Right renal pelvis (tissue), 4 donors: ENCODE measurements around the gene PDIK1L. TPM values are rescaled to one million over a fixed set of nuclear protein-coding genes. Genes with fewer than 3 reads are reported as not detected.
A peak's percentile ranks its signal among the peaks of the same experiment; 100 is the strongest.

Experiments
- DNase-seq, 4 donors: peaks; one replicate each; pipeline ENCODE4 v3.0.0-alpha.2; 2013; ENCODE audit warnings: low read depth in 4 of 4, low spot score in 3 of 4, missing footprints in 1 of 4
- polyA plus RNA-seq, 4 donors: library from polyadenylated mRNA; unstranded; fragments of 120-200 nt; gene quantifications; one replicate each; pipeline ENCODE4 v1.2.1, GENCODE V29; 2013; ENCODE audit not compliant: insufficient read length in 4 of 4

The PDIK1L gene
- 10 to 100 TPM; 17.9 to 23.1 (median 22.2) TPM for polyA plus RNA-seq

- DNase-seq: peak; percentile 91 to 93 (median 92)
These were observed at the start of gene PDIK1L for GRCh38 chr1:26111530-26112406. PDIK1L (plus strand) TSS chr1:26111824; CDS start chr1:26114309, 2,485 bp downstream.

- DNase-seq: no peak
These were observed 47.1 kb upstream of the PDIK1L start for GRCh38 chr1:26064553-26064952.

GRCh38 chr1:26066160-26066559 is 45.5 kb upstream of the PDIK1L start:
- DNase-seq: no peak

- no peak for DNase-seq
These were observed 44.8 kb upstream of the PDIK1L start for GRCh38 chr1:26066857-26067256.

GRCh38 chr1:26067432-26067911 is 44.2 kb upstream of the PDIK1L start, which contains the start of gene TRIM63:
TRIM63 (minus strand) TSS chr1:26067630; CDS start chr1:26067494, 136 bp downstream.
- DNase-seq: no peak

GRCh38 chr1:26069941-26070295 is 41.7 kb upstream of the PDIK1L start:
- DNase-seq: no peak

- DNase-seq: no peak
These were observed 41.2 kb upstream of the PDIK1L start for GRCh38 chr1:26070296-26070962.

GRCh38 chr1:26070963-26071342 is 40.7 kb upstream of the PDIK1L start:
- no peak for DNase-seq

GRCh38 chr1:26072305-26072704 is 39.3 kb upstream of the PDIK1L start:
- no peak for DNase-seq

GRCh38 chr1:26075421-26076144 is 36.0 kb upstream of the PDIK1L start:
- DNase-seq: no peak

- no peak for DNase-seq
These were observed 34.1 kb upstream of the PDIK1L start for GRCh38 chr1:26077524-26077923.

- DNase-seq: no peak
These were observed 33.1 kb upstream of the PDIK1L start for GRCh38 chr1:26078286-26079177.

GRCh38 chr1:26079178-26079563 is 32.5 kb upstream of the PDIK1L start:
- no peak for DNase-seq

- DNase-seq: no peak
These were observed 31.4 kb upstream of the PDIK1L start for GRCh38 chr1:26079960-26080814.

GRCh38 chr1:26081267-26082019 is 30.2 kb upstream of the PDIK1L start:
- no peak for DNase-seq

GRCh38 chr1:26082020-26082350 is 29.6 kb upstream of the PDIK1L start:
- no peak for DNase-seq

GRCh38 chr1:26083208-26083607 is 28.4 kb upstream of the PDIK1L start:
- no peak for DNase-seq

GRCh38 chr1:26084091-26084561 is 27.5 kb upstream of the PDIK1L start:
- no peak for DNase-seq
